Right lobe of liver (tissue), 4 donors: Measurements from ENCODE around the gene ZNF692.

Source experiments
- CTCF ChIP-seq, 4 donors: fragments of 200-600 bp in 3 of 4; fragments of 450-650 bp in 1 of 4; IDR thresholded peaks; one replicate each; pipeline versions ENCODE4 v1.5.1 to v1.8.0; 2016 to 2022; ENCODE audit warnings: antibody characterized with exemption in 4 of 4, mild to moderate bottlenecking in 2 of 4
- POLR2A ChIP-seq: fragments of 450-650 bp; IDR thresholded peaks from one replicate; pipeline ENCODE4 v1.6.1; 2017; ENCODE audit warnings: antibody characterized with exemption, mild to moderate bottlenecking
- donor health status: DM: no; HTN: no; CAD: no.
- donor health status: DM: no; HTN: no; CAD: no.
- donor health status: DM: no; HTN: yes; CAD: no.

GRCh38 chr1:248842781-248843331, 16.0 kb downstream of the ZNF692 start:
- TF ChIP-seq CTCF (IDR thresholded peaks at IDR 0.05) (no peak), POLR2A (no peak)
